ENCODE results near the gene ZSCAN26. TPM values are rescaled to one million over a fixed set of nuclear protein-coding genes. Genes with fewer than 3 reads are reported as not detected.
A peak's percentile ranks its signal among the peaks of the same experiment; 100 is the strongest.

ZSCAN26 gene
- total RNA-seq, 2 experiments from 2014 or later, result 6.0 to 6.4 TPM

- Mint-ChIP-seq H3K9me3 (no peaks in the 10 kb centered on the region), H3K36me3 (peaks cover 20% of the 10 kb centered on the region), H3K27ac (no peak overlapping the region), H3K27me3 (peaks cover 4% of the 10 kb centered on the region), H3K4me1 (ENCODE audit: low read depth) (no peaks in the 10 kb centered on the region), H3K4me3 (no peak overlapping the region)
- intact Hi-C loops (cut with micrococcal nuclease), result no loop called here
- DNase-seq, result no peak
- CTCF ChIA-PET, result no interaction called here
- POLR2A ChIA-PET, result no interaction called here
Observed at GRCh38 chr6:28240471-28240870, 26.5 kb upstream of the ZSCAN26 start.

DNA sequence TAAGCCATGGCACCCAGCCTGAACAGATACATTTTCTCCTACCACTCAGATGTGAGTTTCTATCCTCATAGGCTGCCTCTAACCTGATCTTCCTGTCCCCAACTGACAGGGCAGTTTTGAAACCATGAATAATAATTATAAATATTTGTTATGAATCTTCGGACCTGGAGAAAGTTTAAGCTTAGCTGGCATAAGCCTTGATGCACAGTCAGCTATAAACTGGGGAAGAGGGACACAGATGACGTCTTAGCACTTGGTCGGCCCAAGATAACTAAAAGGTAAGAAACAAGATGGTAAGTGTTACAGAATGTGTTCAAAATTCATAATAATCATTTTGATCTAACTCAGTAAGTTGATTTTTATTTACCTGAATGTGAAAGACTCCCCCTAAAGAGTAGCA, 23.0 kb upstream of the ZSCAN26 start:
- no peaks in the 10 kb centered on the region for H3K9me3 Mint-ChIP-seq
- ChIA-PET CTCF (no interaction called here), POLR2A (no interaction called here)
- H3K4me3 Mint-ChIP-seq, result no peak overlapping the region
- no peaks in the 10 kb centered on the region for H3K27me3 Mint-ChIP-seq
- H3K27ac Mint-ChIP-seq, result no peak overlapping the region
- DNase-seq, result no peak
- intact Hi-C loops (cut with micrococcal nuclease), result no loop called here
- no peaks in the 10 kb centered on the region for H3K4me1 Mint-ChIP-seq (ENCODE audit: low read depth)
- H3K36me3 Mint-ChIP-seq, result peaks cover 30% of the 10 kb centered on the region

GRCh38 chr6:28245206-28245941, 21.6 kb upstream of the ZSCAN26 start:
- peaks cover 30% of the 10 kb centered on the region for H3K36me3 Mint-ChIP-seq
- no peaks in the 10 kb centered on the region for H3K27me3 Mint-ChIP-seq
- no peaks in the 10 kb centered on the region for H3K9me3 Mint-ChIP-seq
- H3K4me3 Mint-ChIP-seq, result no peak overlapping the region
- no peak overlapping the region for H3K27ac Mint-ChIP-seq
- intact Hi-C loops (cut with micrococcal nuclease), result no loop called here
- ChIA-PET POLR2A (no interaction called here), CTCF (no interaction called here)
- DNase-seq, result no peak
- peaks cover 4% of the 10 kb centered on the region for H3K4me1 Mint-ChIP-seq (ENCODE audit: low read depth)

DNA sequence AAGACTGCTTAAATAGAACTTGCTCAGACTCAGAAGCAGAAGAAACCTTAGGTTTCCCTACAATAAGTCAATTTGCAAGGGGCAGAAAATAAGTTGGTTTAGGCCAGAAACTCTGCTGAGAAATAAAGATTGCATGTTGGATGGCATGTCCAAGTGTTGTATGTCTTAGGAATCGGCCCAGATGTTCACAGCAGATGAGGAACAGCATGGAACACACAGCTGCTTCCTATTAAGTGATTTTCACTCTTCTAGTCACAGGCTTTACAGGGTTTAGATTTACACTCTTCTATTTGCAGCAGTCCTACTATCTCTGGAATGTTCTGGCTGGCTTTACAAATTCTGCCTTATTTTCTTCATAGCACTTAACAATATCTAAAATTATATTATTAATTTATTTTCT, 18.0 kb upstream of the ZSCAN26 start:
- Mint-ChIP-seq H3K9me3 (no peaks in the 10 kb centered on the region), H3K36me3 (peaks cover 27% of the 10 kb centered on the region), H3K27me3 (no peaks in the 10 kb centered on the region), H3K4me1 (ENCODE audit: low read depth) (peaks cover 17% of the 10 kb centered on the region), H3K27ac (no peak overlapping the region), H3K4me3 (no peak overlapping the region)
- no peak for DNase-seq
- ChIA-PET CTCF (interaction anchor here (1.1 kb wide), 1 partner anchor 107 kb away, joined by 4 read pairs; no protein-coding TSS in a partner anchor), POLR2A (no interaction called here)
- intact Hi-C loops (cut with micrococcal nuclease), result no loop called here

DNA sequence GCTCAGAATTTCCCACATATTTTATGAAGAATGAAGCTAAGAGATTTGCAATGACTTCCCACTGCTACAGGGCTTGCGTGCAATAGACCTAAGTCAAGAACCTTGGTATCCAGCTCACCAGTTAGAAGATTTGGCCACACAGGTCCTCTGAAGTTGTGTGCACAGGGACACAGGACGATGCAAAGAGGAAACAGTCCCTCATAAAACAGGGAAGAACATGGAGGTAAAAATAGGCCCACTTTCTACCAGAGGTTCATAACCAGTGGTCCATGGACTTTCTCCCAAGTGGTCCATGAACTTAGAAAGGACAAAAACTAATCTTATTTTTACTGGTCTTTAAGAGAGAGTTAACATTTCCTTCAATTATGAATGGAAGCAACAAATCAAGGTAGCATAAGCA, 16.2 kb upstream of the ZSCAN26 start:
- peaks cover 17% of the 10 kb centered on the region for H3K4me1 Mint-ChIP-seq (ENCODE audit: low read depth)
- H3K27ac Mint-ChIP-seq, result no peak overlapping the region
- no peak for DNase-seq
- intact Hi-C loops (cut with micrococcal nuclease), result loop anchor here (5.0 kb wide), 1 partner anchor 168 kb away; the partner anchor contains the start of gene ZNF165
- H3K9me3 Mint-ChIP-seq, result no peaks in the 10 kb centered on the region
- CTCF ChIA-PET, result no interaction called here
- peak overlapping the region; percentile 68 for H3K4me3 Mint-ChIP-seq
- POLR2A ChIA-PET, result interaction anchor here (0.9 kb wide), 1 partner anchor 16 kb away, joined by 3 read pairs; the partner anchor contains the start of gene ZSCAN26
- peaks cover 11% of the 10 kb centered on the region for H3K36me3 Mint-ChIP-seq
- H3K27me3 Mint-ChIP-seq, result no peaks in the 10 kb centered on the region

- Mint-ChIP-seq H3K9me3 (no peaks in the 10 kb centered on the region), H3K4me1 (ENCODE audit: low read depth) (peaks cover 17% of the 10 kb centered on the region), H3K27me3 (no peaks in the 10 kb centered on the region), H3K4me3 (peak overlapping the region; percentile 98), H3K36me3 (peaks cover 6% of the 10 kb centered on the region), H3K27ac (peak overlapping the region; percentile 73)
- ChIA-PET POLR2A (interaction anchor here (0.8 to 1.9 kb wide), 3 partner anchors 12 to 111 kb away, joined by 3 to 12 read pairs (median 7); partner anchors contain the start of genes ZKSCAN8 and ZSCAN26), CTCF (interaction anchor here (0.7 to 1.0 kb wide), 2 partner anchors 15 to 105 kb away, joined by 3 to 10 read pairs; partner anchors contain the start of gene ZSCAN26)
- intact Hi-C loops (cut with micrococcal nuclease), result loop anchor here (1.0 to 5.0 kb wide), 4 partner anchors 16 to 169 kb away; partner anchors contain the start of genes ZKSCAN8, ZNF165, ZSCAN12 and ZSCAN26
- peak; percentile 52 for DNase-seq
Observed at GRCh38 chr6:28251661-28252008, 15.3 kb upstream of the ZSCAN26 start.

DNA sequence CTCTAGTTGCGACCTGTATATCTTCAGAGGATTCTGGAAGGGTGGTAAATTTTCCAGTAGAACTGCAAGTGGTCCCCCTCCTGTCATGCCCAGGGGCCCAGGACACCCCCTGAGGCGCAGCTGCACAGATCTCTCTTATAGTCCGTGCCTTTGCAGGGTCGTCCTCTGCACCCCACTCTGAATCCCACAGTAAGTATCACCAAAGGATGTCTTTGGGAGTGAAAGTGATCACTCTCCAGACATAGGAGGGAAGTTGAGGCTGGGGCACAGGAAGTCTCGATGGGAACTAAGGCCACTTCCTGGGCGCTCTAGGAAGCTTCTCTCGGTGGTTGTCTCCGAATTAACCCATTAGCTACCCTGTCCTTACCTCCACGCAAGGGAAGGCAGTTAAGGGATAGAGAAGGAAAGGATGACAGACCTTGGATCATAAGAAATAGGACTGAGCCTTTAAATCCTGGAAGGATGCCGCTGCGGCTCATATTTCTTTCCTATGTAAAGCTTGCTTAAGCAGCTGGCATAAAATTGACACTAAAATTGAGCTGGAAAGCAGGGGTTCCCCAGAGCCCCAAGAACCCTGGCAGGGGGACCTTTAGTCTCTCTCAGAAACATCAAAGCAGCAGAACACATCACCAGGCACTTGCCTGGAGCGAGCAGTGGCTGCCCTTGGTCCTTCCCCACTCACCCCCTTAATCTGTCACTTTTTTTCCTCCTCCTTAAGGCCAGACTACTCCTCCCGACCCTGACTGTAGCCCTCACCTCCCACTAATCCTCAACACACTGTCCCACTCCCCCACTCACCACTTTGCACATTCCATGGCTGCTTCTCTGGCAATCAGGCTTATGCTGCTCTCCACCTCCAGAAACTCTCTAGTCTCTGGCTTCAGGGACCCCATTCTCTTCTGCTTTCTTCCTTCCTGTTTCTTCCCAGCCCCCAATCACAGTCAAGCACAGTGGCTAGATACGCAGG, 14.7 kb upstream of the ZSCAN26 start, which contains the start of gene ZKSCAN4:
ZKSCAN4 (minus strand) TSS at position 261 of the 967 bp plus-strand sequence. CDS start 289 bp downstream, outside the sequence.
- DNase-seq, result peak; percentile 84
- CTCF ChIA-PET, result interaction anchor here (0.8 to 1.0 kb wide), 4 partner anchors 15 to 104 kb away, joined by 3 to 10 read pairs (median 6); partner anchors contain the start of gene ZSCAN26
- peaks cover 17% of the 10 kb centered on the region for H3K4me1 Mint-ChIP-seq (ENCODE audit: low read depth)
- H3K27me3 Mint-ChIP-seq, result no peaks in the 10 kb centered on the region
- POLR2A ChIA-PET, result interaction anchor here (0.5 to 1.9 kb wide), 7 partner anchors 11 to 352 kb away, joined by 3 to 12 read pairs (median 4); partner anchors contain the start of genes PGBD1, ZKSCAN8, ZSCAN16 and ZSCAN26
- peaks cover 6% of the 10 kb centered on the region for H3K36me3 Mint-ChIP-seq
- H3K4me3 Mint-ChIP-seq, result peak within 1 kb of the TSS; percentile 98
- intact Hi-C loops (cut with micrococcal nuclease), result loop anchor here (1.0 to 5.0 kb wide), 4 partner anchors 15 to 170 kb away; partner anchors contain the start of genes ZKSCAN8, ZNF165, ZSCAN12 and ZSCAN26
- peak within 1 kb of the TSS; percentile 73 for H3K27ac Mint-ChIP-seq
- H3K9me3 Mint-ChIP-seq, result no peaks in the 10 kb centered on the region

DNA sequence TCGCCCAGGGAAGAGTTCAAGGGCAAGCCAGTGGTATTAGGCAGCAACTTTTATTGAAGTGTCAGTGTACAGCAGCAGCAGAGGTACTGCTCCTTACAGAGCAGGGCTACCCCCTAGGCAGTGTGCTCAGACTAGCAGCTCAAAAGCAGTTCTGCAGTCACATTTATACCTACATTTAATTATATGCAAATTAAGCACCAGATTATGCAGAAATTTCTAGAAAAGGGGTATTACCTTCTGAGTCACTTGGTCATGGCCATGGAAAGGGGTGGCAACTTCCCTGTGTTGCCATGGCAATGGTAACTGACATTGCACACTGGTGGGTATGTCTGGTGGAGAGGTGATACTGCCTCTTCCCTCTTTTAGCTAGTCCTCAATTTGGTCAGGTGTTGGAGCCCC, 12.8 kb upstream of the ZSCAN26 start:
- peaks cover 24% of the 10 kb centered on the region for H3K4me1 Mint-ChIP-seq (ENCODE audit: low read depth)
- peaks cover 7% of the 10 kb centered on the region for H3K36me3 Mint-ChIP-seq
- POLR2A ChIA-PET, result interaction anchor here (1.4 kb wide), 1 partner anchor 13 kb away, joined by 5 read pairs; the partner anchor contains the start of gene ZSCAN26
- H3K27me3 Mint-ChIP-seq, result no peaks in the 10 kb centered on the region
- intact Hi-C loops (cut with micrococcal nuclease), result loop anchor here (5.0 kb wide), 1 partner anchor 172 kb away; the partner anchor contains the start of gene ZNF165
- H3K4me3 Mint-ChIP-seq, result no peak overlapping the region
- DNase-seq, result peak; percentile 43
- H3K27ac Mint-ChIP-seq, result no peak overlapping the region
- no peaks in the 10 kb centered on the region for H3K9me3 Mint-ChIP-seq
- CTCF ChIA-PET, result no interaction called here

DNA sequence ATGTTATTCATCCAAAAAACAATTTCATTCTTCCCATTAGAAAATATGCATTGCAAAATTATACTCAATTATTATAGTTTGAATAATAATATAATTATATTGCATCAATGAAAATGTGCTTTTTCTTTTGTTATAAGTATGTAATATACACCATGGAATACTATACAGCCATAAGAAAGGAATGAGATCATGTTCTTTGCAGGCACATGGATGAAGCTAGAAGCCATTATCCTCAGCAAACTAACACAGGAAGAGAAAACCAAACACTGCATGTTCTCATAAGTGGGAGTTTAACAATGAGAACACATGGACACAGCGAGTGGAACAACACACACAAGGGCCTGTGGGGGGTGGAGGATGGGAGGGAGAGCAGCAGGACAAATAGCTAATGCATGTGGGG, 9.9 kb upstream of the ZSCAN26 start:
- Mint-ChIP-seq H3K27ac (no peak overlapping the region), H3K27me3 (peaks cover 4% of the 10 kb centered on the region), H3K9me3 (no peaks in the 10 kb centered on the region), H3K4me1 (ENCODE audit: low read depth) (peaks cover 14% of the 10 kb centered on the region), H3K36me3 (peaks cover 7% of the 10 kb centered on the region), H3K4me3 (no peak overlapping the region)
- CTCF ChIA-PET, result no interaction called here
- DNase-seq, result no peak
- intact Hi-C loops (cut with micrococcal nuclease), result no loop called here
- POLR2A ChIA-PET, result no interaction called here

DNA sequence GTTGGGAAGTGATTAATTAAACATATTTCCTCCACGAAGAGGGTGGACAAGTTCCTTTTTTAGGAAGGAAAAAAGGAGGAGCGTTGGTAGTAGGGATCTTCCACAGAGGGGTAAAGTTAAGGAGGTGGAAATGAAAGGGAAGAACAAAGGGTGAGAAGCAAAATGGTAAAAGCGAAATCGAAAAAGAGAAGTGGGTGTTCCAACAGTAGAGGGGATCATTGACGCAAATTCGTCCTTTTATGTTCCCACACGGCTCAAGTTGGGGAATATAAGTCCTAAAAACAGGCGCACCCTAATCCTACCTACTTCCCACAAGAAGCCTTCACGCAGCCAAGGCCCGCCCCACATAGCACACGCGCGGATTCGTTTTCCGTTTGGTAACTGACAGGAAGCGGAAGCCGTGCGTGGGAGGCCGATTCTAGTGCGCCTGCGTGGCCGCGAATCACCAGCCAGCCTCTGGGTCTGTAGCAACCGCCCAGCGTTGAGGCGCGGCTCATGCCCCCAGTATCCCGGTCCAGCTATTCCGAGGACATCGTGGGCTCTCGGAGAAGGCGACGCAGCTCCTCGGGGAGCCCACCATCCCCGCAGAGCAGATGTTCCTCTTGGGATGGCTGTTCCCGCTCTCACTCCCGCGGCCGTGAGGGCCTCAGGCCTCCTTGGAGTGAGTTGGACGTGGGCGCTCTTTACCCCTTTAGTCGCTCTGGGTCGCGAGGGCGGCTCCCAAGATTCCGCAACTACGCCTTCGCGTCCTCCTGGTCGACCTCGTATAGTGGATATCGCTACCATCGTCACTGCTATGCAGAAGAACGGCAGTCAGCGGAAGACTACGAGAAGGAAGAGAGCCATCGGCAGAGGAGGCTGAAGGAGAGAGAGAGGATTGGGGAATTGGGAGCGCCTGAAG, 7.8 kb upstream of the ZSCAN26 start, which contains the start of gene NKAPL:
NKAPL (plus strand) TSS at position 421 of the 901 bp plus-strand sequence; CDS start at position 496, 75 bp downstream.
- ChIA-PET CTCF (no interaction called here), POLR2A (no interaction called here)
- DNase-seq, result peak; percentile 70
- peaks cover 7% of the 10 kb centered on the region for H3K4me1 Mint-ChIP-seq (ENCODE audit: low read depth)
- H3K9me3 Mint-ChIP-seq, result no peaks in the 10 kb centered on the region
- peak within 1 kb of the TSS; percentile 2 for H3K4me3 Mint-ChIP-seq
- peak within 1 kb of the TSS; percentile 36 for H3K27ac Mint-ChIP-seq
- intact Hi-C loops (cut with micrococcal nuclease), result no loop called here
- H3K27me3 Mint-ChIP-seq, result peaks cover 4% of the 10 kb centered on the region
- H3K36me3 Mint-ChIP-seq, result peaks cover 7% of the 10 kb centered on the region

GRCh38 chr6:28263922-28264321, 3.0 kb upstream of the ZSCAN26 start:
- Mint-ChIP-seq H3K4me1 (ENCODE audit: low read depth) (peaks cover 16% of the 10 kb centered on the region), H3K4me3 (no peak overlapping the region), H3K36me3 (peaks cover under 1% of the 10 kb centered on the region), H3K9me3 (no peaks in the 10 kb centered on the region), H3K27ac (no peak overlapping the region), H3K27me3 (peaks cover 4% of the 10 kb centered on the region)
- intact Hi-C loops (cut with micrococcal nuclease), result no loop called here
- ChIA-PET CTCF (interaction anchor here (1.0 kb wide), 1 partner anchor 92 kb away, joined by 4 read pairs; no protein-coding TSS in a partner anchor), POLR2A (interaction anchor here (0.7 to 1.4 kb wide), 2 partner anchors 12 to 60 kb away, joined by 3 read pairs; partner anchors contain the start of gene ZKSCAN4)
- DNase-seq, result no peak
